Measurements from ENCODE around the gene KCNMB1. TPM values are rescaled to one million over a fixed set of nuclear protein-coding genes. Genes with fewer than 3 reads are reported as not detected.
A peak's percentile ranks its signal among the peaks of the same experiment; 100 is the strongest.

Gene KCNMB1
- total RNA-seq, 1 experiment from 2014 or later, result 0.07 TPM

GRCh38 chr5:170353011-170353761 is 36.0 kb downstream of the KCNMB1 start:
- Histone ChIP-seq H3K4me3 (ENCODE audit: insufficient read depth, low read depth, low read length) (no peak overlapping the region), H3K36me3 (replicated peaks; ENCODE audit: control insufficient read depth, insufficient read depth, low read length) (no peaks in the 10 kb centered on the region), H3K27me3 (ENCODE audit: control insufficient read depth, insufficient read depth, low read length) (no peaks in the 10 kb centered on the region; the same call in 1 of the 2 replicates)
- peak; percentile 74 for DNase-seq

GRCh38 chr5:170348137-170348633 is 41.0 kb downstream of the KCNMB1 start:
- no peak for DNase-seq
- H3K27me3 ChIP-seq (ENCODE audit: control insufficient read depth, insufficient read depth, low read length), result no peaks in the 10 kb centered on the region; the same call in 1 of the 2 replicates

GRCh38 chr5:170347022-170347567 is 42.1 kb downstream of the KCNMB1 start:
- DNase-seq, result no peak
- no peaks in the 10 kb centered on the region; the same call in 1 of the 2 replicates for H3K27me3 ChIP-seq (ENCODE audit: control insufficient read depth, insufficient read depth, low read length)

More at GRCh38 chr5:170348137-170348633, 41.0 kb downstream of the KCNMB1 start:
- Histone ChIP-seq H3K4me3 (ENCODE audit: insufficient read depth, low read depth, low read length) (no peak overlapping the region), H3K36me3 (replicated peaks; ENCODE audit: control insufficient read depth, insufficient read depth, low read length) (no peaks in the 10 kb centered on the region)

GRCh38 chr5:170345971-170346370 is 43.2 kb downstream of the KCNMB1 start:
- Histone ChIP-seq H3K4me3 (ENCODE audit: insufficient read depth, low read depth, low read length) (no peak overlapping the region), H3K27me3 (ENCODE audit: control insufficient read depth, insufficient read depth, low read length) (no peaks in the 10 kb centered on the region; the same call in 1 of the 2 replicates), H3K36me3 (replicated peaks; ENCODE audit: control insufficient read depth, insufficient read depth, low read length) (no peaks in the 10 kb centered on the region)
- DNase-seq, result no peak

More at GRCh38 chr5:170347022-170347567, 42.1 kb downstream of the KCNMB1 start:
- Histone ChIP-seq H3K4me3 (ENCODE audit: insufficient read depth, low read depth, low read length) (no peak overlapping the region), H3K36me3 (replicated peaks; ENCODE audit: control insufficient read depth, insufficient read depth, low read length) (no peaks in the 10 kb centered on the region)

GRCh38 chr5:170343177-170343576 is 46.0 kb downstream of the KCNMB1 start:
- Histone ChIP-seq H3K36me3 (replicated peaks; ENCODE audit: control insufficient read depth, insufficient read depth, low read length) (no peaks in the 10 kb centered on the region), H3K27me3 (ENCODE audit: control insufficient read depth, insufficient read depth, low read length) (no peaks in the 10 kb centered on the region; the same call in 1 of the 2 replicates), H3K4me3 (ENCODE audit: insufficient read depth, low read depth, low read length) (no peak overlapping the region)
- no peak for DNase-seq

GRCh38 chr5:170342153-170342725 is 46.9 kb downstream of the KCNMB1 start:
- Histone ChIP-seq H3K36me3 (replicated peaks; ENCODE audit: control insufficient read depth, insufficient read depth, low read length) (no peaks in the 10 kb centered on the region), H3K4me3 (ENCODE audit: insufficient read depth, low read depth, low read length) (no peak overlapping the region), H3K27me3 (ENCODE audit: control insufficient read depth, insufficient read depth, low read length) (no peaks in the 10 kb centered on the region; the same call in 1 of the 2 replicates)
- DNase-seq, result no peak

GRCh38 chr5:170341545-170341944 is 47.6 kb downstream of the KCNMB1 start:
- no peak overlapping the region for H3K4me3 ChIP-seq (ENCODE audit: insufficient read depth, low read depth, low read length)

GRCh38 chr5:170339780-170340167 is 49.4 kb downstream of the KCNMB1 start:
- DNase-seq, result no peak
- no peaks in the 10 kb centered on the region for H3K36me3 ChIP-seq (replicated peaks; ENCODE audit: control insufficient read depth, insufficient read depth, low read length)
- H3K27me3 ChIP-seq (ENCODE audit: control insufficient read depth, insufficient read depth, low read length), result no peaks in the 10 kb centered on the region; the same call in 1 of the 2 replicates
- no peak overlapping the region for H3K4me3 ChIP-seq (ENCODE audit: insufficient read depth, low read depth, low read length)

More at GRCh38 chr5:170341545-170341944, 47.6 kb downstream of the KCNMB1 start:
- Histone ChIP-seq H3K27me3 (ENCODE audit: control insufficient read depth, insufficient read depth, low read length) (no peaks in the 10 kb centered on the region; the same call in 1 of the 2 replicates), H3K36me3 (replicated peaks; ENCODE audit: control insufficient read depth, insufficient read depth, low read length) (no peaks in the 10 kb centered on the region)
- no peak for DNase-seq

- Histone ChIP-seq H3K4me3 (ENCODE audit: insufficient read depth, low read depth, low read length) (no peak overlapping the region), H3K27me3 (ENCODE audit: control insufficient read depth, insufficient read depth, low read length) (no peaks in the 10 kb centered on the region), H3K36me3 (replicated peaks; ENCODE audit: control insufficient read depth, insufficient read depth, low read length) (no peaks in the 10 kb centered on the region)
- DNase-seq, result peak; percentile 51
Observed at GRCh38 chr5:170338933-170339779, 50.0 kb downstream of the KCNMB1 start.

GRCh38 chr5:170338291-170338690 is 50.9 kb downstream of the KCNMB1 start:
- Histone ChIP-seq H3K36me3 (replicated peaks; ENCODE audit: control insufficient read depth, insufficient read depth, low read length) (no peaks in the 10 kb centered on the region), H3K27me3 (ENCODE audit: control insufficient read depth, insufficient read depth, low read length) (no peaks in the 10 kb centered on the region), H3K4me3 (ENCODE audit: insufficient read depth, low read depth, low read length) (no peak overlapping the region)
- no peak for DNase-seq

- no peak overlapping the region for H3K4me3 ChIP-seq (ENCODE audit: insufficient read depth, low read depth, low read length)
- no peak for DNase-seq
- no peaks in the 10 kb centered on the region for H3K36me3 ChIP-seq (replicated peaks; ENCODE audit: control insufficient read depth, insufficient read depth, low read length)
- H3K27me3 ChIP-seq (ENCODE audit: control insufficient read depth, insufficient read depth, low read length), result no peaks in the 10 kb centered on the region
Observed at GRCh38 chr5:170337045-170337733, 52.0 kb downstream of the KCNMB1 start.

- Histone ChIP-seq H3K36me3 (replicated peaks; ENCODE audit: control insufficient read depth, insufficient read depth, low read length) (no peaks in the 10 kb centered on the region), H3K4me3 (ENCODE audit: insufficient read depth, low read depth, low read length) (no peak overlapping the region), H3K27me3 (ENCODE audit: control insufficient read depth, insufficient read depth, low read length) (no peaks in the 10 kb centered on the region)
- DNase-seq, result no peak
Observed at GRCh38 chr5:170336065-170336464, 53.1 kb downstream of the KCNMB1 start.

- Histone ChIP-seq H3K27me3 (ENCODE audit: control insufficient read depth, insufficient read depth, low read length) (no peaks in the 10 kb centered on the region), H3K4me3 (ENCODE audit: insufficient read depth, low read depth, low read length) (no peak overlapping the region), H3K36me3 (replicated peaks; ENCODE audit: control insufficient read depth, insufficient read depth, low read length) (no peaks in the 10 kb centered on the region)
- DNase-seq, result no peak
Observed at GRCh38 chr5:170334626-170335025, 54.5 kb downstream of the KCNMB1 start.
